SK-MEL-5 (cell line): ENCODE measurements around the gene ZDHHC12. TPM values are rescaled to one million over a fixed set of nuclear protein-coding genes. Genes with fewer than 3 reads are reported as not detected.
A peak's percentile ranks its signal among the peaks of the same experiment; 100 is the strongest.

ENCODE experiments used
- DNase-seq: peaks from one replicate; pipeline ENCODE4 v3.0.0-alpha.2; 2016; ENCODE audit warnings: low read depth, low spot score
- in situ Hi-C: cut with HindIII; loops from 2 replicates; pipeline ENCODE4 v1.10.0; 2016; ENCODE audit warnings: low sequenced_read_pairs, high pct_unique_total_duplicates, low pct_unique_long_range_greater_than_20kb
- polyA plus RNA-seq, 2 experiments: library from polyadenylated mRNA; depleted of rRNA; stranded (reverse); fragments of >200 nt; gene quantifications; 2 replicates each; pipeline ENCODE4 v1.2.3, GENCODE V29; 2015
- total RNA-seq: library from RNA; depleted of rRNA; stranded (reverse); fragments of >200 nt; shearing (Covaris generic); gene quantifications from 2 replicates; pipeline ENCODE4 v1.2.3, GENCODE V29; 2014; rRNA removed

ZDHHC12 gene
- total RNA-seq = 65.2 and 74.1 TPM in 2 replicates
- polyA plus RNA-seq (2015; cell fraction: cytosol; rRNA removed) = 198 and 206 TPM in 2 replicates
- polyA plus RNA-seq (2015; cell fraction: nucleus; rRNA removed) = 25.3 and 26.0 TPM in 2 replicates

GRCh38 chr9:128723866-128724743, at the start of gene ZDHHC12:
Gene ZDHHC12, minus strand, starts transcription at chr9:128724127. Its CDS starts 34 bp downstream, at chr9:128724093.
- DNase-seq = peak; percentile 97
- in situ Hi-C loops = no loop called here

- DNase-seq = no peak
- in situ Hi-C loops = no loop called here
Measured at GRCh38 chr9:128773049-128773448, 49.1 kb upstream of the ZDHHC12 start.

GRCh38 chr9:128771745-128772519, 48.0 kb upstream of the ZDHHC12 start, which contains the start of gene ZER1:
Gene ZER1, minus strand, starts transcription at chr9:128771927. Its CDS starts 16,362 bp downstream, at chr9:128755565.
- peak; percentile 87 for DNase-seq
- in situ Hi-C loops = no loop called here

- in situ Hi-C loops = no loop called here
- no peak for DNase-seq
Measured at GRCh38 chr9:128771094-128771721, 47.3 kb upstream of the ZDHHC12 start.

- no peak for DNase-seq
- in situ Hi-C loops = no loop called here
Measured at GRCh38 chr9:128770286-128771030, 46.5 kb upstream of the ZDHHC12 start.

- in situ Hi-C loops = no loop called here
- DNase-seq = no peak
Measured at GRCh38 chr9:128768606-128769005, 44.7 kb upstream of the ZDHHC12 start.

GRCh38 chr9:128765499-128765898, 41.6 kb upstream of the ZDHHC12 start:
- in situ Hi-C loops = no loop called here
- no peak for DNase-seq

- in situ Hi-C loops = no loop called here
- no peak for DNase-seq
Measured at GRCh38 chr9:128764361-128764760, 40.4 kb upstream of the ZDHHC12 start.

- in situ Hi-C loops = no loop called here
- DNase-seq = no peak
Measured at GRCh38 chr9:128762671-128763449, 38.9 kb upstream of the ZDHHC12 start.

- in situ Hi-C loops = no loop called here
- DNase-seq = peak; percentile 20
Measured at GRCh38 chr9:128757602-128758001, 33.7 kb upstream of the ZDHHC12 start.

- DNase-seq = no peak
Measured at GRCh38 chr9:128753627-128754026, 29.7 kb upstream of the ZDHHC12 start.

GRCh38 chr9:128750926-128751595, 27.1 kb upstream of the ZDHHC12 start:
- DNase-seq = no peak
- in situ Hi-C loops = no loop called here

More at GRCh38 chr9:128753627-128754026, 29.7 kb upstream of the ZDHHC12 start:
- in situ Hi-C loops = no loop called here

GRCh38 chr9:128747241-128747640, 23.3 kb upstream of the ZDHHC12 start:
- in situ Hi-C loops = no loop called here

GRCh38 chr9:128743421-128743820, 19.5 kb upstream of the ZDHHC12 start:
- in situ Hi-C loops = no loop called here
- DNase-seq = no peak

More at GRCh38 chr9:128747241-128747640, 23.3 kb upstream of the ZDHHC12 start:
- DNase-seq = no peak

- no peak for DNase-seq
- in situ Hi-C loops = no loop called here
Measured at GRCh38 chr9:128742401-128742800, 18.5 kb upstream of the ZDHHC12 start.

GRCh38 chr9:128735373-128735772, 11.4 kb upstream of the ZDHHC12 start:
- no peak for DNase-seq
- in situ Hi-C loops = no loop called here
